Activated CD4-positive, alpha-beta T cell treated with anti-CD3 and anti-CD28 coated beads, Interleukin-2, amount 50 U/mL, for 4 hours (primary cell): ENCODE data around the gene UBA6.
"Not testable (repeated sequence)": the region's sequence is repeated elsewhere in the genome, so short reads cannot be mapped to it uniquely, and the experiment has no call there.

Experiments used
- DNase-seq, 2 experiments: peaks; one replicate each; pipeline ENCODE4 v3.0.0-alpha.2; 2020

Gene UBA6

DNA sequence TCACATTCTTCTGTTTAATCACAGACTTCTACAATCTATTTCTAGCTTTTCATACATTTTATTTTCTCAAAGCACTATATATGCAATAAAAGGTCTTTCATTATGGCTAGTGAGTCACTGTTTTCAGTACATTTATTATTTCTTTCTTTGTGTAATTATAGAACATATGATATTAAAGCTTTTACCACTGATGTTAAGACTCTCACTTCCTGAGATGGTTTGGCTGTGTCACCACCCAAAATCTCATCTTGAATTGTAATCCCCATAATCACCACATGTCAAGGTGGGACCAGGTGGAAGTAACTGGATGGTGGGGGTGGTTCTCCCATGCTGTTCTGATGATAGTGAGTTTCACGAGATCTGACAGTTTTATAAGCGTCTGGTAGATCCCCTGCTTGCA is 41.9 kb downstream of the UBA6 start:
- DNase-seq, result no peak

DNA sequence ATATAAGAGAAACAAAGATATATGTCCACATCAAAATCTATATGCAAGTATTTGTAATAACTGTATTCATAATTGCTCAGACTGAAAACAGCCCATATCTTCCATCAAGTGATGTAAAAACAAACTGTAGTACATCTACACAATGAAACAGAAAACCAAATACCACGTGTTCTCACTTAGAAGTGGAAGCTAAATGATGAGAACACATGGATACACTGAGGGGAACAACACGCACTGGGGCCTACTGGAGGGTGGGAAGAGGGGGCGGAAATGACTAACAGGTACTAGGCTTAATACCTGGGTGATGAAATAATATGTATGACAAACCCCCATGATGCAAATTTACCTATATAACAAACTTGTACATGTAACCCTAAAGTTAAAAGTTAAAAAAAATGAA is 42.7 kb downstream of the UBA6 start:
- DNase-seq, result no peak

DNA sequence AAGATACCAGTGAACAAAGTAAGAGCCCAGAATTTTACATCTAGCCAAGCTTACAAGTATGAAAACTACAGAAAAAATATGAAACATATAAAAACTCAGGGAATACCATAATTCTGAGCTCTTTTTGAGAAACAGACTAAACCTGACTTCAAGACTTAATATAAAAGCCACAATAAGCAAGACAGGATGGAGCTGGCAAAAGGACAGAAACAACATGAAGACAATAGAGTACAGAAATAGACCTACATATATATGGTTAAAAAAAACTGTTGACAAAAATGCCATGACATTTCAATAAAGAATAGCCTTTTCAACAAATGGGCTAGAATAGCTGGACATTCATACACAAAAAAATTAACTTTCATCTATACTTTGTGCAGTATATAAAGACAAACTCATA is 49.4 kb downstream of the UBA6 start:
- DNase-seq, result no peak

DNA sequence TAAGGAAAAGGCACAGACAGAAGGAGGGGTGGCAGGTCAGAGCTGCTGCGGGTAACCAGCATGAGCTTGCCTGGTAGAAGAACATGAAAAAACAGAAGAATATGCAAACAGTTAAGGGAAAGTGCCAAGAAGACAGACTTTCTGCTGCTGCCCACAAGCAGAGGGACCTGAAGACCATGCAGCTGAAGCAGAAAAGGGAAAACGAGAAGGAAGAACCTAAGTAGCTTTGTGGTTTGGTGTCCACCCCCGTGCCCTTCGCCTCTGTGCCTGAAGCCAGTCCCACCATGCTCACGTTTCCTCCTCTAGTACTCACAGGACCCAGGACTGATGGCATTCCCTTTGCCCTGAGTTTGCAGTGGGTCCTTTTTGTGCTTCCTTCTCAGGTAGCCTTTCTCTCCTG is 62.8 kb downstream of the UBA6 start:
- DNase-seq, result no peak

DNA sequence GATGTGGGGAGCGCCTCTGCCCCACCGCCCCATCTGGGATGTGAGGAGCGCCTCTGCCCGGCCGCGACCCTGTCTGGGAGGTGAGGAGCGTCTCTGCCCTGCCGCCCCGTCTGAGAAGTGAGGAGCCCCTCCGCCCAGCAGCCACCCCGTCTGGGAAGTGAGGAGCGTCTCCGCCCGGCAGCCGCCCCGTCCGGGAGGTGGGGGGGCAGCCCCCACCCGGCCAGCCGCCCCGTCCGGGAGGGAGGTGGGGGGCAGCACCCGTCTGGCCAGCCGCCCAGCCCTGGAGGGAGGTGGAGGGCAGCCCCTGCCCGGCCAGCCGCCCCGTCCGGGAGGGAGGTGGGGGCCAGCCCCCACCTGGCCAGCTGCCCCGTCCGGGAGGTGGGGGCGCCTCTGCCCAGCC is 64.0 kb downstream of the UBA6 start:
- DNase-seq, result not testable (repeated sequence)

DNA sequence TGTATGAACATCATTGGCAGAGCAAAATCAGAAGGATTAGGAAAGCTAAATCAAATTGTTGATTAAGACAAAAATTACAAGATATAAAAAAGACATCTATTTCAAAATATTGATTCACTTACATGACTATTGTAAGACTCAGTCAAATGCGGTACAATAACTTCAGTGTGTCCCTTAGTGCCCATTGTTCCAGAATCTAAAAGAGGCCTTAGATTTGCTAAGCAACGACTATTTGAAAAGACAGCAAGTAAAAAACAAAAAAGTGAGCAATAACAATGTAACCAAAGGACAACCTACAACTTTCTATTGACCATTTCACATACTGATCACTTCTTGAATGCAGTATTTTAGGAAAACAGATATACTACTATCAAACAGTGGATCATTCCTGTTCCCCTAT is 65.6 kb downstream of the UBA6 start:
- no peak for DNase-seq

DNA sequence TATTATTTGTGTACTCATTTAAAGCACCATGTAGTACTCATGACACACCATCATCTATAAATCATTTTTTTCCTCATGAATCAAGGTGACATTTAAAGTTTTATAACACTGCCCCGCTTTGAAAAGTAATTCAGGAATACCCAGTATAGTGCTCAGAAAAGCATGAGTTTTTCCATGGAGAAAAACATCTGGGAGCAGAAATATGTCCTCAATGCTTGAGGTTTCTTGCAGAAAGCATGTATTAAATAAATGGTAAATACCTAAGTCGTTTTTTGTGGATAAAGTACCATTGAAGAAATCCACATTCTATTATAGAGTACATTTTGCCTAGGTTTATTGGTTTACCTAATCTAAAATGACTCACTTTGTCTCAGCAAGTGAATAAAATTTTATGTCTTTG is 66.2 kb downstream of the UBA6 start:
- no peak for DNase-seq

DNA sequence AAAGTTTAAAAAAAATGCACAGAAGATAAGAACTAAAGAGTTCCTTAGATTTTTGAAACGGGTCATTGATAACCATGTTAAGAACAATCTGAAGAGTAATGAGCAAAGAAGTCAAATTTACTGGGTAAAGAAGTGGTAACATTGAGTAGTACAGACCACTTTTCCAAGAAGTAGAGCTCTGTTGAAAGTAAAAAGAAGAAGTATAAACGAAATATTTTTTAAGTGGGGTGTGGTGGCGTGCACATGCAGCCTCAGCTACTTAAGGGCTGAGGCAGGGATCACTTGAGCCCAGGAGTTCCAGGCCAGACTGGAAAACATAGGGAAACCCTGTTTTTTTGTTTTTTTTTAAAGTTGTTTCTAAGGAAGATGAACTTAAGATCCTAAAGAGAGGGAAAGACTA is 68.5 kb downstream of the UBA6 start:
- no peak for DNase-seq

DNA sequence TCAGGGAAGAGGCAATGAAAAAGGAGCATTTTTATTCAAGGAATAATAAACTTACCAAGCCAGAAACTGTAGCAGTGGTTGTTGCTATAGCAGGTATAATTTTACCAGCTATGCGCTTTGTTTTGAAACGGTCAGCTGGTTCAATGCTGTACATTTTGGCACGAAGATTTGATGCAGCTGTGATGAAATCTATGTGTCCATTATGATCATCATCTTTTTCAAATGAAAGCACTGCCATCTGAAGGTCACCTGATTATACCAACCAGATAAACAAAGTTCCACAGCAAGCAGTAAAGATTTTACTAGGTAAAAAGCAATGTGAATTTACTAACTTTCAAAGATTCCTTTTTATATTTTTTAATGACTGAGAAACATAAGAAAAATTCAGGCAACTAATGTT is 76.0 kb downstream of the UBA6 start:
- DNase-seq, result no peak

DNA sequence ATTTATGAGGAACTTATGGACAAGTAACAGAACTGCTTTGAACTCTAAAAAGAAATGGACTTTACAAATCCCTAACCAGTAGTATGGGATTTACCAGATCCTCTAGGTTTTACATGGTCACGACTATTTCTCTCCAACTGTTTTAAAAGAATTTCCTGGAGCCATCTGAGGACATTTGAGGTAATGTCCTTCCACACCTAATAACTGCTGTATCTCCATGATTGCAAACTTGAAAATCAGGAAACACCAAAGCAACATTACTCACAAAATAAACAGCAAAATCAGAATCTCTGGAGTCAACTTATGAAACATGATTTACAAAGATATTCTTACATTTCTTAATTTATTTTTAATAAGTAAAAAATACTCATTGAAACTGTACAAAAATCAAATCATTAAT is 84.5 kb downstream of the UBA6 start:
- DNase-seq, result no peak

DNA sequence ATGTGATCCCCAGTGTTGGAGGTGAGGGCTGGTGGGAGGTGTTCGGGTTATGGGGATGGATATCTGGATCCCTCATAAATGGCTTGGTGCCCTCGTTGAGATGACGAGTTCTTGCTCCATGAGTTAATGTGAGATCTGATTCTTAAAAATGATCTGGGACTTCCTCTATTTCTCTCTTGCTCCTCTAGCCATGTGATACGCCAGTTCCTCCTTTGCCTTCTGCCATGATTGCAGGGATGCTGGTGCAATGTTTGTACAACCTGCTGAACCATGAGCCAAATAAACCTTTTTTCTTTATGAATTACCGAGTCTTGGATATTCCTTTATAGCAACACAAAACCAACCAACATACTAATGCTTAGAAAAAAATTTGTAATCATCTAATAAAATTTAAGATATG is 85.8 kb downstream of the UBA6 start:
- no peak for DNase-seq

DNA sequence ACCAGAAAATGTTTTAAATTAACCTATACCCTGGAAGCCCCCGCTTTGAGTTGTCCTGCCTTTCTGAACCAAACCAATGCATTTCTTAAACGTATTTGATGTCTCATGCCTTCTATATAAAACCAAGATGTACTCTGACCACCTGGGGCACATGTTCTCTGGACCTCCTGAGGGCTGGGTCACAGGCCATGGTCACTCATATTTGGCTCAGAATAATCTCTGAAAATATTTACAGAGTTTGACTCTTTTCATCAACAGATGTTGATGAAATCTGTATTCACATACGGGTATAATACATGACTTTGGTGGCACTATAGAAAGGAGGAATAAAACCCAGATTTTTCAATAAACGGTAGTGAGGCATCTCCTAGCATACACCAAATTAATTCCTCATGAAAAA is 86.8 kb downstream of the UBA6 start:
- DNase-seq, result no peak

DNA sequence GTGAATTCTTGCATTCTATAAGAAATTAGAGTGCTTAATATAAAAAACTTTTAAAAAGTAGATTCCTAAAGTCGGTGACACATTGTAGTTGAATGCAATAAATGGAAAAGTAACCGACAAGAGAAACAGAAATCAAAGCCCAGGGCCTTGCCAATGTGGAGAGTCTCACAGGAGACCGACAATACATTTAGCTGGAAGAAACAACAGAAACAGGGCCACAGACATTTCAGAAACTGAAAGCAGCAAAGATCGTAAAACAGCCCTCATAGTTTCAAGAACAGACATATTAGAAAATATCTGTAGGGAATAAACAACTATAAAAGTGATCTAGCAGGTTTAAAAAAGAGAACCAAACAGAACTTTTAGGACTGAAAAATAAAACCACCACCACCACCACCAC is 92.9 kb downstream of the UBA6 start:
- DNase-seq, result no peak

DNA sequence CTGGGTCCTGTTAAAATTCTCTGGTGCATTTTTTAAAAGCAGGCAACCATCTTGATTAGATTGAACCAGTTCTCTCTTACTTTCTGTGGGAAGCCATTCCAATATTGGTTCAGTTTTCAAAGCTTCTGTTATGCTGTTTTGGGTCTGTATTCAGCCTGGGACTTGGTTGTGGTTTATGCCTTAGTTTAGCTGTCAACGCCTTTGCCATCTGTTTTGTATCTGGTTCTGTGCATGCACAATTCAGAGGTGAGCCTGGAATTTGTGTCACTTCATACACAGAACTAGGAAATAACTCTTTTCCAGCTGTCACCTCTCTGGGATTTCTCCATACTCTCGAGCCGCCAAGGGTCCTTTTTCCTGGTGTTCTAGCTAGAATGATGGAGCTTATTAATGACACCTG is 96.2 kb downstream of the UBA6 start:
- DNase-seq, result no peak

DNA sequence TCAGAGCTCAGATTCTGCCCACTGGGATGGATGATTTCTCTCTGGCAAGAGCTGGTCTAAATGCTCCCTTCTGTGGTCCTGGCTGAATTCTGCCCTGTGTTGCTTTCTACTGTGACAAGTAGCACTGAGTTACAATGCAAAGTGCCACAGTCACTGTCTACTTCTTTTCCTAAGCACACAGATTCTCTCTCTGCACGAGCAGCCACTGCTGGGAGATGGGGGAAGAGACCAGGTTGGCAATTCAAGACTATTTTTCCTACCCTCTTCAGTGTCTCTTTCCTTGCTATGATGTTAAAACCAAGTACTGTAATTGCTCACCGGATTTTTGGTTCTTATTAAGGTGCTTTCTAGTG is 97.0 kb downstream of the UBA6 start:
- DNase-seq, result no peak

DNA sequence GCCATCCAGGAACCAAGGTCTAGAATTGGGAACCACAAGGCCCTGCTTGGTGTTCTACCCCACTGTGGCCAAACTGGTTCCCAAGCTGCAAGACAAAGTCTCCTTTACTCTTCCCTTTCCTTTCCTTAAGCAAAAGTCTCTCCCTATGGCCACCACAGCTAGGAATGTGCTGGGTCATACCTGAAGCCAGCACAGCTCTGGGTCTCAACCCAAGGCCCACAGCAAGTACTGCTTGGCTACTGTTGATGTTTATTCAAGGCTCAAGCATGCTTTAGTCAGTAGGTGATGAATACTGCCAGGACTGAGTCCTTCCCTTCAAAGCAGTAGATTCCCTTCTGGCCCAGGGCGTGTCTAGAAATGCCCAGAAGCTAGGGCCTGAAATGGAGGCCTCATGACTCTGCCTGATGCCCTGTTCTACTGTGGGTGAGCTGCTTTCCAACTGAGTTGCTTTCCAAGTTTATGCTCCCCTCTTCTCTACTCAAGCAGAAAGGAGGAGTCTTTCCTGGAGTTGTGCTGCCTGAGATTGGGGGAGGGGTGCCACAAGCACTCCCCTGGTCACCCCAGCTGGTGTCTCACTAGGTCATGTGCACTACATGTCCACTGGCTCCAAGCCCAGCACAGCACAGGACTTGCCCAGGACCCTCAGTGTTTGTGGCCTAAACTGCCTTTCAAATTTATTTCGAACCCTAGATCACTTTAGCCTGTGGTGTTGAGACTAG is 97.5 kb downstream of the UBA6 start:
- DNase-seq, result no peak

DNA sequence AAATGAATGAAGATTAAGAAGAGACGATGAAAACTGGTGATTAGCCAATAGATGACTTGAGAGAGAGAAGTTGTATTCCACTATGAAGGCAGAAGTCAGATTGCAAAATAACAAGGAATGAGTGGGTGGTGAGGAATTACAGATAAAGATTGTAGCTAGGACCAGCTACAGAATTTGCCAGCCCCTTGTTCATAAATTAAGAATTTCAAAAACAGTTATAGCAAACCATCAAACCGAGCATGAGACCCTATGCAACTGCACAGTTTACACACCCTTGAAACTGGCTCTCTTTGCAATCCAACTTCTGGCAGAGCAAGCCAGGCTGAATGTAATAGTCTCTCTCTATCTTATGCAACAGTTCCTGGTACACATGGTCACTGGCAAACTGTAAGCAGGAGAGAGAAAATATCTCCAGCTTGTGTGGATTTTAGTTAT is 107.2 kb downstream of the UBA6 start:
- no peak for DNase-seq

DNA sequence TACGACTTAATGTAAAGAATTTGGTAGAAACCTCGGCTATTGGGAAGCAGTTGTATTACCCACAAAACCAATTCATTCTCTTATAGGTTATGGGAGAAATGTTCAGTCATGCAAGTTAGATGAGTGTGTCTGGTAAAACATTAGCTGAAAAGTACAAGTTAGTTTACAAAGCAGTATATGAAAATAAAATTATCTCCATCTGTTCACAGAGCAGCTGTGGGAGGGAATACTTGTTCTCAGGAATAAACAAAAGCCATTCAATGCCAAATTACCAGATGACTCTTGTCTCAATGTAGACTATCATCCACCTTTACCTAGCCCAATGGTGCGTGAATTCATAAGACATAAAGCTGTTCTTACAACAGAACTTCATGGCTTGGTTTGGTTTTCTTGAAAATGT is 113.8 kb downstream of the UBA6 start:
- DNase-seq, result no peak

DNA sequence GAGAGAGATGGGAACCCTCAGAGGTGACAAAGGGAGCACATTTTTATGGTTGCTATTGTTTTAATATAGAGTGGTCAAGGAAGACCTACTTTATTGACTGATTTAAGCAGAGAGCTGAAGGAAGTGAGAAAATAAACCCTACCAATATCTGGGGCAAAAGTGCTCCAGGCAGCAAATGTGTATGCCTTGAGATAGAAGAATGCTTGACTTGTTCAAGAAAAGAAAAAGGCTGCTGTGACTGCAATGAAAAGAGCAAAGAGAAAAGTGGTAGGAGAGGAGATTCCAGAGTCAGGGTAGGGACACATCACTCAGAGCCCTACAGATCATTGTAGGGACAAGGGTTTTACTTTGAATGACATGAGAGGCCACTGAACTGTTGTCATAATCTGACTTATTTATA is 116.5 kb downstream of the UBA6 start:
- DNase-seq, result no peak

DNA sequence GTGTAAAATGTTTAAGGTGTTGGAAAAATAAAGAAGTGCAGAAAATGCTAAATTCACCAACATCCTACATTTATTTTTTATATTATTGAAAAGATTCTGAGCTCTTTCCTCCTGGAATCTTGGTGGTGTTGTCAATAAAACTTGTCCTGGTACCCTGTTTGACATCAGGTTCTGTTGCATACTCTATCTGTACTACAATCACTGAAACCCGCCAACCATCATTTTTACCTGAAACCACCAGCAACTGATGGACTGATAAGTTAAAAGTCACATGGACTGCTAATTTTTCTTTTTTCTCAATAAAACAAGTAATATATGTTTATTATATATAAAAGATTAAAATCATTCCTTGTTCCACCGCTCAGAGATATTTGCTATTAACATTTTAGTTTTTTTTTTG is 119.0 kb downstream of the UBA6 start:
- no peak for DNase-seq

DNA sequence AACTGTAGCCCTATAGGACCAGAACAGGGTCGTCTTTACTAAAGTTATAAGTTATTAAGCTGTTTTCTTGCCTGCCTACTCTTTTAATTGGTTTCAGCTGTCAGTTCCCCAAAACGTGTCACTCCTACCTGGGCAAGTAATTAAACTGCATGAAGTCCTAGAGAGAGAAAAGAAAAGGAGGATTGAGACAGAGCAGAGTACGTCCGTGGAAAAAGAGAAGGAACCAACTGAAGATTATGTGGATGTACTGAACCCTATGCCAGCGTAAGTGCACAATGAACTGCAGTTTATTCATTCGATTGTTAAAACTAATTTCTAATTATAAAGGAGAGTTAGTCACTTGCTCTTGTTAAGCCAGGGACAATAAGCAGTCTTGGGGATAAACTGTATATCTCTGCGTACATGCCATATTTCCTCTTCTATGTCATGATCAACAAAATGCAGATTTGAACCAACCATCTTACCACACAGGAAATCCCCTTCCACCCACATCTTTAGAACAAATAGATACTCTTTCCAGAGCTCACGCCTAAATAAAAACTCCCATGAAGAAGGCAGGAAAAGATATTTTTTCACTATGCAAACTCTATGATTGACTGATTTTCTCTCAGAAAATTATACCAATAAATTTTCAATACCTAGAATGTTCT is 119.6 kb downstream of the UBA6 start:
- no peak for DNase-seq

DNA sequence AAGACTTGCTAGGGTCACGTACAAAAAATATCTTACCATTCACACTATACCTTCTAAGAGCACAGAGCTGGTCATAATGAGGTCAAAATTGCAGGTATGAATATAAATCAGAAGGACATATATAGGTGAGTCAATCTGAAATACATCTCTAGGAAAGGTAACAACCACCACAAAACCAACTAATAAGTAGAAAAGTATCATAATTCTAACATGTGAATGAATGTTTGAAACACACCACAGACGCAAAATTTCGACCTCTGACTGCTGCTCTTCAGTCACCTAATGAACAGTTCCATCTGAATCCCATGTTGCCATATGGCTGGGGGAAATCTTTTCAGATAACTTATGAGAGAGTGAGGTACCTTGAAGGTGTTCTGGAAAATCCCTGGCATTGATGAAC is 120.4 kb downstream of the UBA6 start:
- no peak for DNase-seq

DNA sequence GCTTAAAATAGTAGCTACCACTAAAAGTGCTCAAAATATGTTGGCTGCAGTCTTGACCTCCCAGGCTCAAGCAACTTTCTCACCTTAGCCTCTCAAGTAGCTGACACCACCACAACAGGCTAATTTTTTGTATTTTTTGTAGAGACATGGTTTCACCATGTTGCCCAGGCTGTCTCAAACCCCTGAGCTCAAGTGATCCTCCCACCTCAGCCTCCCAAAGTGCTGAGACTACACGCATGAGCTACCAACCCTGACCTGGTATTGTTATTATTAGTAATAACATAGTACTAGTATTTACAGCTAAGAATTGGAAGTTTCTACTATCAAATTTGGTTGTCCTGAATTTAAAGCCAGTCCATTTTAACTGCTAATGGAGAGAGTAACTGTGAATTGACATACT is 124.4 kb downstream of the UBA6 start:
- no peak for DNase-seq

DNA sequence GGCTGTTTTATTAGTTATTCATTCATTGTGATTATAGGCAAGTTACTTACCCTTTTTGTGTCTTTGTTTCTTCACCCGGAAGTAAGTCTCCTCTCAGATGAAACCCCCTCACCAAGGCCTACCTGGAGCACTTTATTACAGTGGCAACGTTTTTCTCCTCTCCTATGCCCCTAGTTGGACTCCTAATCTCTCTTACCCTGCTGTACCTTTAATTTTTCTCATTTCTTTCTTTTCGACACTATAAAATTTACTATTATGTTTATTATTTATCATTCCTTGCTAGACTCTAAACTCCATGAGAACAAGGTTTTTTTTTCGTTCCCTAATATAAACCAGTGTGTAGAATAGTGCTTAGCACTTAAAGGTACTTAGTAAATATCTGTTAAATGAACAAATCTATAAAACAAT is 124.9 kb downstream of the UBA6 start:
- DNase-seq, result no peak
